Measurements from ENCODE around the gene CFAP97D1. TPM values are rescaled to one million over a fixed set of nuclear protein-coding genes. Genes with fewer than 3 reads are reported as not detected.

Gene CFAP97D1
- total and polyA plus RNA-seq, 2 experiments from 2014 or later = 0.07 to 0.10 TPM

DNA sequence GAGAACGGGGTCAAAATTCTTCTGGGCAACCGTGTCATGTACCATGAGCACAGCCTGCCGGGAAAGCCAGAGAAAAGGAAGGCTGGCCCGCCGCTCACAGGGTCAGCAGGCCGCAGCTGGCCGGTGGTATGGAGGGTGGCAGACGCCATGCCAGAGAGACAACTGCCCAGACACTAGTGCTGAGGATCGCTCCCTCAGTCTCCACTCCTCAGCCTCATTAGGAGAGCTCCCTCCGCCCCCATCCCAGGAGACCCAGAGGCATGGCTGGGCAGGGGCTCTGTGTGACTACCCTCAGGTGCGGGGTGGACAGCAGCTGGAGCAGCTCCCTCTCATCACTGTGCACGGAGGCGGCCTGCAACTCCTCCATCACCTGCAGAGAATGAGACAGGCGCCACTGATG, 49.5 kb downstream of the CFAP97D1 start (continued):
- TF ChIP-seq, protein P1, sequence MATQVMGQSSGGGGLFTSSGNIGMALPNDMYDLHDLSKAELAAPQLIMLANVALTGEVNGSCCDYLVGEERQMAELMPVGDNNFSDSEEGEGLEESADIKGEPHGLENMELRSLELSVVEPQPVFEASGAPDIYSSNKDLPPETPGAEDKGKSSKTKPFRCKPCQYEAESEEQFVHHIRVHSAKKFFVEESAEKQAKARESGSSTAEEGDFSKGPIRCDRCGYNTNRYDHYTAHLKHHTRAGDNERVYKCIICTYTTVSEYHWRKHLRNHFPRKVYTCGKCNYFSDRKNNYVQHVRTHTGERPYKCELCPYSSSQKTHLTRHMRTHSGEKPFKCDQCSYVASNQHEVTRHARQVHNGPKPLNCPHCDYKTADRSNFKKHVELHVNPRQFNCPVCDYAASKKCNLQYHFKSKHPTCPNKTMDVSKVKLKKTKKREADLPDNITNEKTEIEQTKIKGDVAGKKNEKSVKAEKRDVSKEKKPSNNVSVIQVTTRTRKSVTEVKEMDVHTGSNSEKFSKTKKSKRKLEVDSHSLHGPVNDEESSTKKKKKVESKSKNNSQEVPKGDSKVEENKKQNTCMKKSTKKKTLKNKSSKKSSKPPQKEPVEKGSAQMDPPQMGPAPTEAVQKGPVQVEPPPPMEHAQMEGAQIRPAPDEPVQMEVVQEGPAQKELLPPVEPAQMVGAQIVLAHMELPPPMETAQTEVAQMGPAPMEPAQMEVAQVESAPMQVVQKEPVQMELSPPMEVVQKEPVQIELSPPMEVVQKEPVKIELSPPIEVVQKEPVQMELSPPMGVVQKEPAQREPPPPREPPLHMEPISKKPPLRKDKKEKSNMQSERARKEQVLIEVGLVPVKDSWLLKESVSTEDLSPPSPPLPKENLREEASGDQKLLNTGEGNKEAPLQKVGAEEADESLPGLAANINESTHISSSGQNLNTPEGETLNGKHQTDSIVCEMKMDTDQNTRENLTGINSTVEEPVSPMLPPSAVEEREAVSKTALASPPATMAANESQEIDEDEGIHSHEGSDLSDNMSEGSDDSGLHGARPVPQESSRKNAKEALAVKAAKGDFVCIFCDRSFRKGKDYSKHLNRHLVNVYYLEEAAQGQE (IDR thresholded peaks at IDR 0.05; ENCODE audit: unreplicated experiment) = no peak
- no peak for TF ChIP-seq EZH2 (IDR thresholded peaks at IDR 0.05; ENCODE audit: low read depth, unreplicated experiment)
- no peak for TF ChIP-seq STAT1 (IDR thresholded peaks at IDR 0.05; ENCODE audit: unreplicated experiment)

DNA sequence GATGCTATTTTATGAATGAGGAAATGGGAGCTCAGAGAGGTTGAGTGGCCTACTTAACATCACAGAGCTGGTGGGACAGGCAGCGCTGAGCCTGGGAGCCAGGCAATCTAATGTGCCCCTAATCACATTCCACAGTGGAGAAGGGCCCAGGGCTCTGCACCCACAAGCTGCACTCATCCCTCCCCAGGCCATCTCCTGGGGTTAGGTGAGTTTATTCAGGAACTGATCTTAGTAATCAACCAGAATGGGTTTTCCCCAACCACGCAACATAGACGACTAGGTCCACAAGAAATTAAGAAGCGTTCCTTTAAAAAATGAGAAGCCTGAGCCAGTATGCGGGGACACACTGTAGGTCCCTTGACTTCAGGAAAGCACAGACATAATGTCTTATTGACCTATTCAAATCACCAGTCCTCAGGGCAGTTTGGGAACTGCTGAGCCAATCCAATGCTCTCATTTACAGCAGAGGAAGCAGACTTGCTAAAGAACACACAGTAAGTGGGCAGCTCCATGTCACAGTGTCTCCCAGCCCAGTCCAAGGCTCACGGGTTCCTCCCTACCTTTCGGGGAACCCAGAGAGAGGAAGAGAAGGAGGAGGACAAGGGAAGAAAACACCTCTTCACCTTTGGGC, 50.4 kb downstream of the CFAP97D1 start:
- no peak overlapping the region for H3K4me2 ChIP-seq
- 0 out of 2 replicates have a peak, but pooled peaks cover 4% of the 10 kb centered on the region for H3F3A ChIP-seq (replicated peaks; ENCODE audit: low read depth)
- Mint-ChIP-seq H3K9me3 (peaks cover 13% of the 10 kb centered on the region; the same call in 2 of the 3 replicates), H3K27me3 (ENCODE audit: insufficient read depth, low read depth, poor library complexity) (peaks cover 33% of the 10 kb centered on the region), H3K27ac (no peak overlapping the region), H3K4me1 (peaks cover 23% of the 10 kb centered on the region), H3K4me3 (peak overlapping the region; percentile 83), H3K36me3 (ENCODE audit: low read depth) (peaks cover 12% of the 10 kb centered on the region)
- H2AFZ ChIP-seq = no peak overlapping the region
- DNase-seq (ENCODE audit: low spot score) = no peak
- H3K27ac ChIP-seq (ENCODE audit: low read depth) = no peak overlapping the region
- H3K9me2 ChIP-seq (ENCODE audit: insufficient read depth) = no peaks in the 10 kb centered on the region
- H3K27me3 ChIP-seq (ENCODE audit: insufficient read depth) = peaks cover 24% of the 10 kb centered on the region
- peaks cover 6% of the 10 kb centered on the region for H3K4me1 ChIP-seq (ENCODE audit: insufficient read depth)
- no peak for ATAC-seq
- no peaks in the 10 kb centered on the region; the same call in 1 of the 2 replicates for H4K20me1 ChIP-seq (replicated peaks; ENCODE audit: insufficient read depth)
- H3K36me3 ChIP-seq (ENCODE audit: insufficient read depth) = no peaks in the 10 kb centered on the region
- H3K79me2 ChIP-seq (replicated peaks; ENCODE audit: insufficient read depth) = no peaks in the 10 kb centered on the region
- H3K4me3 ChIP-seq = no peak overlapping the region
- TF ChIP-seq STAT1 (IDR thresholded peaks at IDR 0.05; ENCODE audit: unreplicated experiment) (no peak), CREB1 (CRISPR knock-in tag; IDR thresholded peaks at IDR 0.05; ENCODE audit: low read depth) (no peak), EZH2phosphoT487 (IDR thresholded peaks at IDR 0.05; ENCODE audit: unreplicated experiment) (no peak), ZNF114 (CRISPR knock-in tag; IDR thresholded peaks at IDR 0.05) (no peak), JUNB (IDR thresholded peaks at IDR 0.05; ENCODE audit: unreplicated experiment) (no peak), NANOG (IDR thresholded peaks at IDR 0.05; ENCODE audit: borderline replicate concordance) (no peak), EZH2 (IDR thresholded peaks at IDR 0.05; ENCODE audit: low read depth, unreplicated experiment) (no peak), ZNF331 (CRISPR knock-in tag; IDR thresholded peaks at IDR 0.05; ENCODE audit: low read depth) (no peak)
- TF ChIP-seq, protein P2, sequence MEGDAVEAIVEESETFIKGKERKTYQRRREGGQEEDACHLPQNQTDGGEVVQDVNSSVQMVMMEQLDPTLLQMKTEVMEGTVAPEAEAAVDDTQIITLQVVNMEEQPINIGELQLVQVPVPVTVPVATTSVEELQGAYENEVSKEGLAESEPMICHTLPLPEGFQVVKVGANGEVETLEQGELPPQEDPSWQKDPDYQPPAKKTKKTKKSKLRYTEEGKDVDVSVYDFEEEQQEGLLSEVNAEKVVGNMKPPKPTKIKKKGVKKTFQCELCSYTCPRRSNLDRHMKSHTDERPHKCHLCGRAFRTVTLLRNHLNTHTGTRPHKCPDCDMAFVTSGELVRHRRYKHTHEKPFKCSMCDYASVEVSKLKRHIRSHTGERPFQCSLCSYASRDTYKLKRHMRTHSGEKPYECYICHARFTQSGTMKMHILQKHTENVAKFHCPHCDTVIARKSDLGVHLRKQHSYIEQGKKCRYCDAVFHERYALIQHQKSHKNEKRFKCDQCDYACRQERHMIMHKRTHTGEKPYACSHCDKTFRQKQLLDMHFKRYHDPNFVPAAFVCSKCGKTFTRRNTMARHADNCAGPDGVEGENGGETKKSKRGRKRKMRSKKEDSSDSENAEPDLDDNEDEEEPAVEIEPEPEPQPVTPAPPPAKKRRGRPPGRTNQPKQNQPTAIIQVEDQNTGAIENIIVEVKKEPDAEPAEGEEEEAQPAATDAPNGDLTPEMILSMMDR (conservative IDR thresholded peaks at IDR 0.05; ENCODE audit: low read depth in 2 of 2) = no peak
- TF ChIP-seq, protein P1 (IDR thresholded peaks at IDR 0.05; ENCODE audit: unreplicated experiment) = no peak
- TF ChIP-seq, protein P3, sequence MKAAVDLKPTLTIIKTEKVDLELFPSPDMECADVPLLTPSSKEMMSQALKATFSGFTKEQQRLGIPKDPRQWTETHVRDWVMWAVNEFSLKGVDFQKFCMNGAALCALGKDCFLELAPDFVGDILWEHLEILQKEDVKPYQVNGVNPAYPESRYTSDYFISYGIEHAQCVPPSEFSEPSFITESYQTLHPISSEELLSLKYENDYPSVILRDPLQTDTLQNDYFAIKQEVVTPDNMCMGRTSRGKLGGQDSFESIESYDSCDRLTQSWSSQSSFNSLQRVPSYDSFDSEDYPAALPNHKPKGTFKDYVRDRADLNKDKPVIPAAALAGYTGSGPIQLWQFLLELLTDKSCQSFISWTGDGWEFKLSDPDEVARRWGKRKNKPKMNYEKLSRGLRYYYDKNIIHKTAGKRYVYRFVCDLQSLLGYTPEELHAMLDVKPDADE (IDR thresholded peaks at IDR 0.05) = no peak

All from GM23338 (cell line).